ENCODE results near the gene STIM1. TPM values are rescaled to one million over a fixed set of nuclear protein-coding genes. Genes with fewer than 3 reads are reported as not detected.

Gene STIM1
- total RNA-seq, 3 donors from 2014 or later = 56.1 to 74.8 (median 72.5) TPM

DNA sequence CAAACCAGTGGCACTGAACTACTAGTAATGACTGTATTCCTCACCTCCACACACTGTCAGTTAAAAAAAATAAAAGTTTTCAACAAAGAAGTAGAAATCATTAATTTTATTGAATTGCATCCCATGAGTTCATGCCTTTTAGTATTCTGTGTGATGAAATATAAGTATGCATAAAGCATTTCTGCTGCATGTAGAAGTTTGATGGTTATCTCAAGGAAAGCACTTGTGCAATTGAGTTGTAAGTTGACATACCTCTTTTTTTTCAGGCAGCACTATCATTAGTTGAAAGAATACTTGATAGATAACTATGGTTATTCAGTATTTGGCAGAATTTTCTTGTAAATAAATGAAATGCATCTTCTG, 104.4 kb downstream of the STIM1 start:
- DNase-seq (no peak), ATAC-seq (no peak)
- Histone ChIP-seq H3K9me3 (no peaks in the 10 kb centered on the region), H3K36me3 (ENCODE audit: low read depth) (no peaks in the 10 kb centered on the region), H3K4me1 (ENCODE audit: low read depth) (no peaks in the 10 kb centered on the region), H3K4me3 (no peak overlapping the region)
- intact Hi-C loops (cut with DNase I, micrococcal nuclease) = no loop called here
- TF ChIP-seq, protein P1, sequence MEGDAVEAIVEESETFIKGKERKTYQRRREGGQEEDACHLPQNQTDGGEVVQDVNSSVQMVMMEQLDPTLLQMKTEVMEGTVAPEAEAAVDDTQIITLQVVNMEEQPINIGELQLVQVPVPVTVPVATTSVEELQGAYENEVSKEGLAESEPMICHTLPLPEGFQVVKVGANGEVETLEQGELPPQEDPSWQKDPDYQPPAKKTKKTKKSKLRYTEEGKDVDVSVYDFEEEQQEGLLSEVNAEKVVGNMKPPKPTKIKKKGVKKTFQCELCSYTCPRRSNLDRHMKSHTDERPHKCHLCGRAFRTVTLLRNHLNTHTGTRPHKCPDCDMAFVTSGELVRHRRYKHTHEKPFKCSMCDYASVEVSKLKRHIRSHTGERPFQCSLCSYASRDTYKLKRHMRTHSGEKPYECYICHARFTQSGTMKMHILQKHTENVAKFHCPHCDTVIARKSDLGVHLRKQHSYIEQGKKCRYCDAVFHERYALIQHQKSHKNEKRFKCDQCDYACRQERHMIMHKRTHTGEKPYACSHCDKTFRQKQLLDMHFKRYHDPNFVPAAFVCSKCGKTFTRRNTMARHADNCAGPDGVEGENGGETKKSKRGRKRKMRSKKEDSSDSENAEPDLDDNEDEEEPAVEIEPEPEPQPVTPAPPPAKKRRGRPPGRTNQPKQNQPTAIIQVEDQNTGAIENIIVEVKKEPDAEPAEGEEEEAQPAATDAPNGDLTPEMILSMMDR (IDR thresholded peaks at IDR 0.05) = no peak

DNA sequence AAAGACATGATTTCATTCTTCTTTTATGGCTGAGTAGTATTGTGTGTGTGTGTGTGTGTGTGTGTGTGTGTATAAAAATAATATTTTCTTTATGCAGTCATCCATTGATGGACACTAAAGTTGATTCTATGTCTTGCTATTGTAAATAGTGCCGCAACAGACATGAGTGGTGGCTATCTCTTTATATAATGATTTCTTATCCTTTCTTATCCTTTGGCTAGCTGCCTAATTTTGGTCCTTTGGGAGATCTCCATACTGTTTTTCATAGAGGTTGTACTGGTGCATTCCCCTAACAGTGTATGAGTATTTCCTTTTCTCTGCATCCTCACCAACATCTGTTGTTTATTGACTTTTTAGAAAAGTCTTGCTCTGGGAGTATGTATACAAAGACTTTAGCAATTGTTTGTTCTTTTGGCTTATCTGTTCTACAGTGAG, 107.0 kb downstream of the STIM1 start:
- intact Hi-C loops (cut with DNase I, micrococcal nuclease) = no loop called here
- H3K4me1 ChIP-seq (ENCODE audit: low read depth) = no peaks in the 10 kb centered on the region
- DNase-seq (no peak), ATAC-seq (no peak)
- no peaks in the 10 kb centered on the region for H3K9me3 ChIP-seq
- H3K4me3 ChIP-seq = no peak overlapping the region
- H3K36me3 ChIP-seq (ENCODE audit: low read depth) = no peaks in the 10 kb centered on the region
- TF ChIP-seq, protein P1 (IDR thresholded peaks at IDR 0.05) = no peak

DNA sequence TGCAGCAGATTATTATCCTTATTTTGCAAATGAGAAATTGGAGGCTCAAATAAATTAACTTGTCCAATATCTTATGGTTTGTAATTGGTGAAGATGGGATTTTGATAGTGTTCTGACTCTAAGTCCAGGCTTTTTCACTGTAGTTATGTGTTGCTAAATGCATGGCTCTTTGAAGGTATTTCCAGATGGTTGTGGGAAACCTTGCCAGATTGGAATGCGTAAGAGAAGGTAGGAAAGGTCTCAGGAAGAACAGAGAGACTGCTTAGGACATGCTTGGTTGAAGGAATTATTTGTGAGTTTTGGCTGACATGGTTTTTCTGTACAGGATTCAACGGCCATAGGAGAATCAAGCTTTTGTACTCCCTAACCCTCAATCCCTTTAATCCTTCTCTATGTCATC, 108.6 kb downstream of the STIM1 start:
- no peak for ATAC-seq
- no peak overlapping the region for H3K4me3 ChIP-seq
- intact Hi-C loops (cut with DNase I, micrococcal nuclease) = no loop called here
- no peaks in the 10 kb centered on the region for H3K9me3 ChIP-seq
- H3K4me1 ChIP-seq (ENCODE audit: low read depth) = no peaks in the 10 kb centered on the region
- DNase-seq = no peak
- TF ChIP-seq, protein P1 (IDR thresholded peaks at IDR 0.05) = no peak
- no peaks in the 10 kb centered on the region for H3K36me3 ChIP-seq (ENCODE audit: low read depth)

DNA sequence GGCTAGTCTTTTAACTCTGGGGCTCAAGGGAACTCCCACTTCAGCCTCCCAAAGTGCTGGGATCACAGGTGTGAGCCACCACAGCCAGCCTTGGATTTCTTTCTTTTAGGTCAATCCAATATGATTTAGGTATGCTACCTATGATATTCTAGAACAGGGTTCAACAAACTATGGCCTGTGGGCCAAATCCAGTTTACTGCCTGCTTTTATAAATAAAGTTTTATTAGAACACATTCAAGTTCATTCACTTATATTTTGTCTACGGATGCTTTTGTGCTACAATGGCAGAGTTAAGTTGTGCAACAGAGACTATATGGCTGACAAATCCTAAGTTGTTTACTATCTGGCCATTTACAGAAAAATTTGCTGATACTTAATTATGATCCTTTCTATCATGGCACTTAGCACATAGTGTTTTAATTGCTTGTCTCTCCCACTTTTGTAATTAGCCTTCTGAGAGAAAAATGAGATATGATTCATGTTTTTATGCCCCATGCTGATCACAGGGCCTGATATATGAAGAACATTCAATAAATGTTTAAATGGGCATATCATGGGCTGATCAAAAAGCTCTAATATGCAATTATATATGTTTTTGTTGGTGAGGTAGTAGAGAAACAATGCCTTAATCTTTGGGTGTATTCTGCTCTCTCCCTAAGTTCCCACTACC, 109.6 kb downstream of the STIM1 start:
- Histone ChIP-seq H3K36me3 (ENCODE audit: low read depth) (no peaks in the 10 kb centered on the region), H3K4me1 (ENCODE audit: low read depth) (no peaks in the 10 kb centered on the region), H3K9me3 (no peaks in the 10 kb centered on the region), H3K4me3 (no peak overlapping the region)
- intact Hi-C loops (cut with DNase I, micrococcal nuclease) = no loop called here
- no peak for DNase-seq
- TF ChIP-seq, protein P1 (IDR thresholded peaks at IDR 0.05) = no peak
- ATAC-seq = no peak

DNA sequence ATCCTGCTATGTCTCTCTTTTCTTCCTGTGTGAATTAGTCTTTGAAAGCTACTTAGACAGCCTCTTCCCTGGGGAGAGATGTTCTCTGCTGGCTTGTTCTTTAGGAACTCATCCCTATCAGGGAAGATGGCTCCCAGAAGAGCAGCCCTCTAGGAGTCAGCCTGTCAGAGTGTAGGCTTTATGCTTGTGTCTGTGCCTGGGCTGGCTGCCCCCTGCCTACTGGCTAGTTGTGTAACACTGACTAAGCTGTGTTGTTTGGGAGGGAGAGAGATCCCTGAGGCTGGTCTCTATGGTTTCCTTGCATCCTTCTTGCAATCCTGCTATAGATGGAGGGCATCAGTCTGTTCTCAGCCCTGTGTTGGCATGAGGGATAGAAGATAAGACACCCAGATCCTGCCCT, 112.2 kb downstream of the STIM1 start:
- intact Hi-C loops (cut with DNase I, micrococcal nuclease) = no loop called here
- TF ChIP-seq, protein P1 (IDR thresholded peaks at IDR 0.05) = no peak
- H3K9me3 ChIP-seq = no peaks in the 10 kb centered on the region

DNA sequence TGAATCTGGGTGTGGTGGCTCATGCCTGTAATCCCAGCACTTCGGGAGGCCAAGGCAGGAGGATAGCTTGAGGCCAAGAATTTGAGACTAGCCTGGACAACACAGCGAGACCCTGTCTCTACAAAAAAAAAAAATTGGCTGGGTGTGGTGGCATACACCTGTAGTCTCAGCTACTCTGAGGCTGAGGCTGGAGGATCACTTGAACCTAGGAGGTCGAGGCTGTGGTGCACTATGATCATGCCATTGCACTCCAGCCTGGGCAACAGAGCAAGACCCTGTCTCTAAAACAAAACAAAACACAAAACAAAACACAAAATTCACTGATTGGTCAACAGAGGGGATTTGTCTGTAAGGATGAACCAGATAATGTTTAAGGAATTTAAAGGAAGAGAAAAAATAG, 113.7 kb downstream of the STIM1 start:
- DNase-seq = no peak
- Histone ChIP-seq H3K4me3 (no peak overlapping the region), H3K9me3 (no peaks in the 10 kb centered on the region), H3K4me1 (ENCODE audit: low read depth) (no peaks in the 10 kb centered on the region), H3K36me3 (ENCODE audit: low read depth) (no peaks in the 10 kb centered on the region)
- no peak for ATAC-seq
- TF ChIP-seq, protein P1 (IDR thresholded peaks at IDR 0.05) = no peak
- intact Hi-C loops (cut with DNase I, micrococcal nuclease) = no loop called here

More for the DNA sequence above, 112.2 kb downstream of the STIM1 start:
- ATAC-seq = no peak
- H3K36me3 ChIP-seq (ENCODE audit: low read depth) = no peaks in the 10 kb centered on the region
- DNase-seq = no peak
- no peak overlapping the region for H3K4me3 ChIP-seq
- no peaks in the 10 kb centered on the region for H3K4me1 ChIP-seq (ENCODE audit: low read depth)

Data from mucosa of descending colon (tissue), 3 donors.